ENCODE results near the gene CD48.
"Not testable (repeated sequence)": the region's sequence is repeated elsewhere in the genome, so short reads cannot be mapped to it uniquely, and the experiment has no call there.

The CD48 gene

DNA sequence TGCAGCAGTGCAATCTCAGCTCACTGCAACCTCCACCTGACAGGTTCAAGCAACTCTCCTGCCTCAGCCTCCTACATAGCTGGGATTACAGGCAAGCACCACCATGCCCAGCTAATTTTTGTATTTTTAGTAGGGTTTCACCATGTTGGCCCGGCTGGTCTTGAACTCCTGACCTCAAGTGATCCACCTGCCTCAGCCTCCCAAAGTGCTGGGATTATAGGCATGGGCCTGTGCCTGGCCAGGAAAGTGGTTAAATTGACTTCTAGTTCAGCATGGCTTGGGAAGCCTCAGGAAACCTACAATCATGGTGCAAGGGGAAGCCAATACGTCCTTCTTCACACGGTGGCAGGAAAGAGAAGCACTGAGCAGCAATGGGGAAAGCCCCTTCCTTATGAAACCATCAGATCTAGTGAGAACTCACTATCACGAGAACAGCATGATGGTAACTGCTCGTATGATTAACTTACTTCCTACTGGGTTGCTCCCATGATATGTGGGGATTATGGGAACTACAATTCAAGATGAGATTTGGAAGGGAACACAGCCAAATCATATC lies 981 bp upstream of the CD48 start:
- not testable (repeated sequence) for DNase-seq (ENCODE audit: low spot score)

DNA sequence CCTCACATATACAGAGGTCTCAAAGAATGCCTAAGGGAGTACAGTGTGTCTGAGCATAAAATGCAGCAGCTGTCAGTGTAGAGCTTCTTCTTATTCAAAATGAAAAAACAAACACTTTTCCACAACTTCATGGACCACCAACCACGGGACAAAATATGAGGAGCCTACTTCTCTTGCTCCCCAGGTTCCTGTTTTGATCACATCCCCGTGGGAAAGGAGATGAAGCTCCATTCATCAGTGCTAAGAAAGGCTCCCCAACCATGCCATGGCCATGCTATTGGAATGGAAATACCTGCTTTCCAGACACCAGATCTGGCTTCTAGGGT lies 383 bp downstream of the CD48 start:
- DNase-seq (ENCODE audit: low spot score): no peak

DNA sequence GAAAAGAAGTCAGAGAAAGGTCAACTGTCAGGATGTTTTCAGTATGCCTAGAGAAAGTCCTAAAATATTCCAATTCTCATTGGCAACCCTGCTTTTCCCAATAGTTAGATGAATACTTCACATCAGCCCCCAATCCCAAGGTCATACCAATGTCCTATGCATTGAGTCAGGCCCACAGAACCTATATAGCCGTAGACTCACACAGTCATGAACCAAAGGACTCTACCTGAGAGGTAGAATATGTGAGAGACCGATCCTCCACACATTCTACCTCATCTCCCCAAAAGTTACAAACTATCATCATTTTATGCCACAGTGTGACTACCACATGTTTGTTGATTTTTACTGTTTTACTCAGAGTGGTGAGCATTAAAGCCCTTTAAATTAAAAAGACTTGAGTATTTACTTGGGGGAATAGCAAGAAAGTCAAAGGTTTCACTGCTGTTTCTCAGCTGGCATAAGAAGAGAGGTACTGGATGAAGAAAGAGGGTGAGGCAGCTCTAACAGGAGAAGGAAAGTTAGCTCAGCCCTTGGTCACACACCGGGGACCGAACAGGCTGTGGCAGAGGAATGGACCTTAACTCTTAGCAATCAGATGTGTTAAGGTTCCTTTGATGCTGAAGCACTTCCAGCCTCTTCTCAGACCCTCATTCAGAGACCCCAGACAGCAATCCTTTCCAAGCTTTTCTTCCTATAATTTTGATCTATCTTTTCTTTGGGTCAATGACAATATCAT lies 937 bp downstream of the CD48 start:
- DNase-seq (ENCODE audit: low spot score): no peak

DNA sequence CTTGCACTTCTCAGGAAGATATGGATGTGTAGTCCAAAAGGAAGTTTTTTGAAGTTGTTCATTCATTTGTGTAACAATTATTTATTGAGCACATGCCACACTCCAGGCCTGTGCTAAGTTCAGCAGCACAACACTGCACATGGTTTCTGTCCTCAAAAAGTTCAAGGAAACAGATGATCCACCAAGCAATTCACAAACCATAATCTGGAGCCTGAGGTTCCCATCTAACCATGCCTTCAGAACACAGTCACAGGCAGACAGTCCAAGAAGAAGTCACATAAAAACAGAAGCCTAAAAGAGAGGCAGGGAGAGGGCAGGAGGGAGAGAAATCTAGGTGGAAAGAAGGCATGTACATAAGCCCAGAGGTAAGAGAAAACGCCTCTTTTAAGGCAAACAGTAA lies 1.9 kb downstream of the CD48 start:
- DNase-seq (ENCODE audit: low spot score): no peak

DNA sequence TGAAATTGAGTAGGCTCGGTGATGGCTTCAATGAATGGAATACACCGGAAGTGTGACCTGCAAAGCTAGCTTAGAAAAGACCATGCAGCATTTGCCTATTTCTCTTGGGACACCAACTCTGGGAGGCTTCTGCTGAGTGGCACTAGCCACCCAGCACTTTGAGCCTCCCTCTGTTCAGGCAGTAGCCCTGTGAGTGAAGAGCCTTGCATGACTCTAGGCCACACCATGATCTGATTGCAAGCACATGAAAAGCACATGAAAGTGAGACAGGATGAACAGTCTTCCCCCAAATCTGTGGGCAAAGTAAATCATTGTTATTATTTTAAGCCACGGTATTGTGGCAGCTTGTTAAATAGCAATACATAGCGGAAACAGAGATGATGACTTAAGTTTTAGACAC lies 2.8 kb downstream of the CD48 start:
- DNase-seq (ENCODE audit: low spot score): no peak

DNA sequence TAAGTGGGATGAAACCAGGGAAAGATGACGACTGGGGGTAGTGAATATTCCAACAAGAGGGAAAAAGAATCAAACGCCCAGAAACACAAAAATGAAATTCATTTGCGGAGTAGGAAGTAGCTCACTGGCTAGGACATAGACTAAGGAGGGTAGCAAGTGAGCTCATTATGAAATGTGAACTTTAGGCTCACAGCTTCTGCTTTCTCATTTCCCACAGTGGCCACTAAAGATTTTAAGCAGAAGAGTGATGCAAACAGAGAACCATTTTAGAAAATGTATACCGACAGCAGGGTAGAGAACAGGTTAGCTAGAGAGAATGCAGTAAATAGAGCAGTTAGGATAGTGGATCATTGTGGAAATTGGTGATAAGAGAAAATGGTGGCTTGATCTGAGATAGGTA lies 3.5 kb downstream of the CD48 start:
- DNase-seq (ENCODE audit: low spot score): no peak

DNA sequence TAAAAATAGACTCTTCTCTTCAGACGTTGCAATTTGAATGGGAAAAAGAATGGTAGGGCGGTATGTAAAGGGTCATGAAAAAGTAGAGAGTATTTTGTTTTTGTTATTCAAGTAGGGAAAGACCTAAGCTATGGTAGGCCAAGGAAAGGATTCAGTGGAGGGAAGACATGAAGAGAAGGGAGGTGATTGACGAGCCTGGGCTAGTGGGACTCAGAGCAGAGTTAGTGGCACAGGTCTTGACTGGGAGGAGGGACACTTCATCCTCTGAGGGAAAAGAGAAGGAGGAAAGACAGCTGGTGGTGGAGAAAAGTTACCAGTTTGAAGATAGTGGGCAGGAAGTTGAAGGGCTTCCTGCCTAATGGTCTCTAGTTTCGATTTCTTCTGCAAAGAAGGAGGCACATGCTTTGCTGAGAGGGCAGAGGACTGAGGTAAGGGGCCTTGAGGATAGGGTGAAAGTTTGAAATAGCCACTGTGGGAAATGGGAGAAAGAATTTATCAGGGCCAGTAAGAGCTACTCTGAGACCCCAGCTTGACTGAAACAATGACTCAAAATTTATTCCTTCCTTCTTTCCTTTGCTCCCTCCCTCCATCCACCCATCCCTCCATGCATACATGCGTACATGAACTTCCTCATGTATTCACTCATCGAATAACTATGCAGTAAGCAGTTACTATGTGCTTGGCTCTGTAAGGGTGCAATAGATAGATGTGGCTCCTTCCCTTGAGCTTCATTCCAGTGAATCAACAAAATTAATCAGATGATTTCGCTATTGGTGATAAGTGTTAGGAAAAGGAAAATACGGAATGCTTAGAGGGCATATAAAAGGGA lies 4.2 kb downstream of the CD48 start:
- no peak for DNase-seq (ENCODE audit: low spot score)

DNA sequence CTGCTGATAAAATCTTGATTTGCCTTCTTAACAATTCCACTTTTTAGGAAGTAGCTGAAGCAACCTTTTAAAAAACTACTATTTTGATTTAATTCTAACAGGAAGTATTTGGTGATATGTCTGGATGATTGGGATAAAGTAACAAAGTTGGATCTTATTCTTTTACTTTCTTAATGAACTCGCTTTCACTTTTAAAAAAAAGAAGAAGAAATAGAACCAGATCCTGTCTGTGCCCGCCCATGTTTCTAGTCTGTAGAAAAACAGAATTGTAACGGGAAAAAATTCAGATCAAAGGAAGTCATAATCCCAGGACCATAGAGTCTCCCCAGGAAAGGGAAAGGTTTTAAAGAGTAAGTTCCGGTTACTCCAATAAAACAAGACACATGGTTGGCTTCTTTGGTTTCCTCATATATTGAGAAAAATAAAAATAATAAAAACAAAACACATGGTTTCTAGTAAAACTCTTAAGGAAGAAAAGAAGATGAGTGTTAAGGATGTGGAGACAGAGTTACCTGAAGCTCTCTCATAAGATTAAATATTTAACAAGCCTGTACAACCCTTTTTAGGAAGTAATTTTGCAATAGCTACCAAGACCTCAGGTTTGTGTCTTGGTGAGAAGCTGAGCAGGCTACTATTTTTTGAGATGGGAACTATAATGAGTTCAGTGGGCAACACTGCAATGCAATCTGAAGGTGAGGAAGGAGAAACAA lies 4.9 kb downstream of the CD48 start:
- DNase-seq (ENCODE audit: low spot score): no peak

DNA sequence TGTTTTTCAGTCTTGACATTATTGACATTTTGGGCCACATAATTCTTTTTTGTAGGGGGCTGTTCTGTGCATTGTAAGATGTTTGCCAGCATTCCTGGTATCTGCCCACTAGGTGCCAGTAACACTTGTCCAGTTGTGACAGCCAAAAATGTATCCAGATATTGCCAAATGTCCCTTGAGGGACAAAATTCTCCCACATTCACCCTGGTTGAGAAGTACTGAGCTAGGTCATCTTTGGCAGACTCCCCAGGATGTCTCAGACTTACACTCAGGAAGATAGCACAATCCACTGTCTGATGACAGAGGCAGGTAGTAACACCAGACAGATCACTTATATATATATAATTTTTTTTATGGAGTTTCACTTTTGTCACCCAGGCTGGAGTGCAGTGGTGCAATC lies 5.9 kb downstream of the CD48 start:
- DNase-seq (ENCODE audit: low spot score): no peak

DNA sequence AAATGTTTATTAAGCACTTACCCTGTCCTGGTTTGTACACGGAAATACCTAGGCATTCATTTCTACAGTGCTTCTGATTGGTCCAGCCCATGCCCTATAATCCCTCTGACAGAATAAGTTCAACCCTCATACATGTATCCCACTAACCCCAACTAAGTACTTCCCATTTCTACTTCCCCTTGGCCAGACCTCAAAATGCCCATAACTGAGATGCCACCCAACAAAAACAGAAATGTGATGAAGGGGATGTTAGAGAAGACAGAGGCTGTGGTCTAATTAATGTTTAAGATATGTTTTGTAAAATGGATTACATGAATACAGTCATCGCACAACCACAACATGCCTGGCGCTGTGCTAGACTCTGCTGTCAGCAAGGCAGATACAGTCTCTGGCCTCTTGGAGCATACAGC lies 6.4 kb downstream of the CD48 start:
- not testable (repeated sequence) for DNase-seq (ENCODE audit: low spot score)

DNA sequence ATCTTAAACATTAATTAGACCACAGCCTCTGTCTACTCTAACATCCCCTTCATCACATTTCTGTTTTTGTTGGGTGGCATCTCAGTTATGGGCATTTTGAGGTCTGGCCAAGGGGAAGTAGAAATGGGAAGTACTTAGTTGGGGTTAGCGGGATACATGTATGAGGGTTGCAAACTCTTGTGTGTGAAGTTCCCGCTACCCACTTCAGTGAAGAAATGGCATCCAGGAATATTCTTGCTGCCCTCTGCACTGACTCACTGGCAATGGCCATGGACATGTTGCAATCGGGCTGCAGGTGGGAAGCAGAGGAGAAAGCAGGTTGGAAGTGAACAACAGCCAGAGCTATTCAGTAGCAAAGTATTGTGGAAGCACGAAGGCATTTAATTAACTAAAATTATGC lies 7.4 kb downstream of the CD48 start:
- DNase-seq (ENCODE audit: low spot score): no peak

DNA sequence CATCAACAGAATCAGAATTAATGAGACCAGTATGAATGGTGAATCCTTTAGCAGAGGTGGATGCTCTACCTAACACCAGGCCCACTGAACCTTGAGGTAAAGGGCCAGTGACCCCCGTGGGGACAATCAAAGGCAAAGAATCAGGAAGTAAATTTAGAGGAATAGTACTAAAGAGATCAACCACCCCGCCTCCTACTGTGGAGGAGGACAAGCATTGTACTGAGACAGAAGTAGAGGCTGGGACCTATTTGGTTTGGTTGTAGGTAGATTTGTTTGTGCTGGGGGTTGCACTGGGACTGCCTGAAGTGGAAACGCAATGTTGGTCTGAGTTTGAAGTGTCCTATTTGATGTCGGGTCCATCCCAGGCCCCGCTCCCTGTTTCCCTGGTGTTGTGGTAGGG lies 9.5 kb downstream of the CD48 start:
- no peak for DNase-seq (ENCODE audit: low spot score)

DNA sequence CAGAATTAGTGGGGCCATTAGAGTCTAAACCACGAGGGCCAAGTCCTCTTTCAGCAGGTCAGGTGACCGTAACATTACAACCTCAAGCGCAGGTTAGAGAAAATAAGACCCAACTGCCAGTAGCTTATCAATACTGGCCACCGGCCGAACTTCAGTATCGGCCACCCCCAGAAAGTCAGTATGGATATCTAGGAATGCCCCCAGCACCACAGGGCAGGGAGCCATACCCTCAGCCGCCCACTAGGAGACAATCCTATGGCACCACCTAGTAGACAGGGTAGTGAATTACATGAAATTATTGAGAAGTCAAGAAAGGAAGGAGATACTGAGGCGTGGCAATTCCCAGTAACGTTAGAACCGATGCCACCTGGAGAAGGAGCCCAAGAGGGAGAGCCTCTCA lies 19.2 kb downstream of the CD48 start:
- DNase-seq (ENCODE audit: low spot score): not testable (repeated sequence)

DNA sequence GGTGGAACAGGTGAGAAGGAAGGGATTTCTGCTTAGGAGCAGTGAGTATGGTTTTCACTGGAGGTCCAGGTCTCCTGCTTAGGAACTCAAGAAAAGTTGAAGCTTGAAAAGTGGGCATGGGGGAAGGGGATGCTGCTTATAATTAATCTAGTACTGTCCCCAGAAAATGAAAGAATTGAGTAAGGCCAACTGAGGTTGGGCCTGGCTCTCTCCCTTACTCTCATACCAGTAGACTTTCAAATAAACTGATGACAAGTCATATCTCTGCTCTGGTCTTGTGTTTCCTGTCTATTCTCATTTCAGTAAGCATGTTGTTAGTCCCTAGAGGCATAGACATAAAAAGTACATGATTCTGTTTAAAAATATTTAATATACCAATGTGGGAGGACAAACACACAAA lies 26.4 kb downstream of the CD48 start:
- no peak for DNase-seq (ENCODE audit: low spot score)

DNA sequence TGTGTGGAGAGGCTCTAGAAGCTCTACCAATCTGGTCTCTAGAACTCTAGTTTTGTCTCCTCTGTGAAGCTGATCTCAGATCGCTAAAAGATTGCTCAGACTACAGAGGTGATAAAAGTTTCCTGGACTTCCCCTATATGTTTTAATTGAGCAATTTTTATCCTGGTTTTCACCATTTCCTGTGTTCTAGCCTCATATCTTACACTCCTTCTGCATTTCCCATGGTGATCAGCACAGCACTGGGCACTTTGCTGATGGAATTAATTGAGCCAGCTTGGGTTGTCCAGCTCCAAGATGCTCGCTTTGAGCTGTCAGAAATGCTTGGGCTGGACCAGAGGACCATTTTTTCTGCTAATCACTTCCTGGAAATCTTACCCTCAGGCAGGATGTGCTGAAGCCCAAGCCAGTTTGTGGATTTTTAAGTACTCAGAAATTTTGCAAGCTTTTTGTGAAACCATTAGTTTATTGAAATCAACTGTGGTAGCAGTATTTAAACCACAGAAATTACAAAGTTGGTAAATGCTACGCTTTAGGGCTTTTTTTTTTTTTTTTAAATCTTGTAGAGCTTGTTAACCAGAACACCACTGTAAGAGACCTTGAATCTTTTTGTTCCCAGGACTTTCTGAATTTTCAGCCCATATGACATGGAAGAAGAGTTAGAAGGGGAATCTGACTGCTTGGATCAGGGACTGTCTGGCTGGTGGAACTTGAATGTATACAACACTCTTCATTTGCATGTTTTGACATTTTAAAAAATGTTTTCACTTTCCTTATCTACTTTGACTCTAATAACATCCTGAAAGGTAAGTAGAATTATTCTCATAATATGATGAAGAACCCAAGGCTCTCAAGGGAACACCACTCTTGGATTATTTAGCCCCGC lies 28.4 kb downstream of the CD48 start:
- DNase-seq (ENCODE audit: low spot score): no peak

DNA sequence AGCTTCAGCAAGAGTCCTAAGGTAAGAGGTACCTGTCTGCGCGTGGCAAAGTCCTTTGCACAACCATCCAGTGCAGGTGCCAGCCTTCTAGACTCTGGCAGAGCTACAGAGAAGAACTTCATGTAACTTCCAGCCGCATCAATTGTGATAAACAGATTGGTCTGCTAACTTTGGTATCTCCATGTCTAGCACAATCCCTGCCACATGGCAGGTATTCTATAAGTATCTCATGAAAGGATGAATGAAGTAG lies 29.8 kb downstream of the CD48 start:
- DNase-seq (ENCODE audit: low spot score): no peak

DNA sequence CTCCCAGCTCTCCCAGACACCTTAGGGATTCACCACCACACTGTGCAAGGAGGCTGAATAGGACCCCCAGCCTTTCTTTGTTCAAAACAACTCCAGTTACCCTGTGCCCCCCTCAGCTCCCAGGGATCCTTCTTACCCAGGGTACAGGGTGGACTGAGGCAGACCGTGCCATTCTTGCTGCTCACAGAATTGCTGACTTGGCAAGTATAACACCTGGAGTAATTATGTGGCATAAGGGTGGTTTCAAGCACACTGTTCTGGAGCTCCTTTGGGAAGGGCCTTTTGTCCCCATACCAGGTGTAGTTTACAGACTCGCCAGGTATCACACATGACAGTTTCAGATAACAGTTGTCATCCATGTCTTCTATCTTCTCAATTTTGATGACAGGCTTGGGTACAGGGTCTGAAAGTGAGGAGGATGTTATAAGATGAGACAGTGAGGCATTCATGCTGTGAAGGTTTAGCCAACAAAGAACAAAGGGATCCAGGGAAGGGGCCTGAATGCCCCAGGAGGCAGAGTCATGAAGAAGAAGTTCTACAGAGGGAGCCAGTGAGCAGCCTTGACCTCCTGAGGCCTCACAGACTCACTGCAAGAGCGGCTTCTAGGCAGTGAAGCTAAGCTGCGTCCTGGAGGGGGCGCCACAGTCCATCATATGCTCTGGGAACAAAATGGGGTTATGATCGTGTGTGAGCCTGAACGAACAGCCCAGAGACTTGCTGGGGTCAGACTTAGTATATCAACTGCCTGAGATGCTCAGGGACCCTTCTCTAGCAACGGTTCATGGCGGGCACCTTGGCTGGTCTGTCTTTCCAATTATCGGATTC lies 30.3 kb downstream of the CD48 start:
- DNase-seq (ENCODE audit: low spot score): no peak

DNA sequence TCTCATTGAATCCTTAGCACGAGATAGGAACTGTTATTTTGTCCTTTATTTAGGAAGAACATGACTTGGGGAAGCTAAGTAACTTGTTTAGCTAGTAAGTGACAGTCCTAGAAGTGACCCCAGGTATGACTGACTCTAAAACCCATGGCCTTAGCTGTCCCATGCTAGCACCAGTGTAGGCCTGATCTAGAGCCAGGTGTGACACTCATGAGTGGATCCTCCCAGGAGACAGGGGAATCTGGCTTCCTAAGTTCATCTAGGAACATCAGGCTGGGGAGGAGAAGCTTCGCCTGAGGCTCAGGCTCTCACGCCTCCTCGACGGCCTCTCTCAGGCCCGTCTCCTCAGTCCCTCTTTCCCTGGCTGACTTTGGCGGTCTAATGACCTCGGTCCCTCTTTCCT lies 31.2 kb downstream of the CD48 start:
- DNase-seq (ENCODE audit: low spot score): no peak

DNA sequence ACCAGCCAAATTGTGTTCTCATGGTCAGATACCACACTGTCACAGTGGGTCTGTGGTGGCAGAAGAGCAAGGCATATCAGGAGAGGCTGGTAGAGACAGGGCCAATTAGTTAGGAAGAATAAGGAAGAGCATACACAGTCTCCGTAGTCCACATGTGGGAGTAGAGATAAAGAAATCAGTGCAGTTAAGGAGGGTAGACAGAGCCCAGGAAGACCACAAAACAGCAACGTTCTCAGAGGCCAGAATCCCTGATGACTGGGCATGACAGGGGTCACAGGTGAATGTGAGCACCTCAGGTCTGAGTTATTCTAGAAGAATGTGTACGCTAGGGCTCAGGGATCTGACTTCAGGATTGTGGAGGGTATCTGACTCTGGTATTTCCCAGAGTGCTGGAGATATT lies 31.7 kb downstream of the CD48 start:
- DNase-seq (ENCODE audit: low spot score): no peak

DNA sequence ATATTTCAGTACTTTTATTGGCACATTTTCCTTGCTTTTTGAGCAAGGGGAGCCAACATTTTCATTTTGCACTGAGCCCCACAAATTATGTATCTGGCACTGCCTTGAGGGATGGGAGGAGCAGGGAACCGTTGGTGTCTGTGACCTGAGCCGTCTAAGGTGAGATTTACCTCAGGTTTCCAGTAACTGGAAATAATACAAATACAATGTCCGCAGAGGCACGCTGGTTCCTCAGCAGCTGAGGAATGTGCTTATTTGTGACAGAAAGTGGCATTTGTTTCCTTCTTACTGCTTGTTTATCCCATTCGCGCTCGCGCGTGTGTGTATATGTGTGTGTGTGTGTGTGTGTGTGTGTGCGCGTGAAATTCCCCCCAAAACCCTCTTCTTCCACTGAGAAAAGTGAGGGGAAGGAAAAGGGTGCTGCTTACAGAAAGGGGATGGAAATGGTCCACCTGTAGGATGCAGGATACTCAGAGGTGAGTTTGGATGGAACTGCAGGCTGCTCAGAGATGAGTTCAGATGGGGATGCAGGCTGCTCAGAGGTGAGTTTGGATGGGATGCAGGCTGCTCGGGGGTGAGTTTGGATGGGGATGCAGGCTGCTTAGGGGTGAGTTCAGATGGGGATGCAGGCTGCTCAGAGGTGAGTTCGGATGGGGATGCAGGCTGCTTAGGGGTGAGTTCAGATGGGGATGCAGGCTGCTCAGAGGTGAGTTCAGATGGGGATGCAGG lies 34.6 kb downstream of the CD48 start:
- DNase-seq (ENCODE audit: low spot score): no peak

Data from hepatic stellate cell (primary cell).